ENCODE data around the gene HTR3E.

GRCh38 chr3:184126006-184126405, 29.1 kb downstream of the HTR3E start:
- TF ChIP-seq, protein P1, sequence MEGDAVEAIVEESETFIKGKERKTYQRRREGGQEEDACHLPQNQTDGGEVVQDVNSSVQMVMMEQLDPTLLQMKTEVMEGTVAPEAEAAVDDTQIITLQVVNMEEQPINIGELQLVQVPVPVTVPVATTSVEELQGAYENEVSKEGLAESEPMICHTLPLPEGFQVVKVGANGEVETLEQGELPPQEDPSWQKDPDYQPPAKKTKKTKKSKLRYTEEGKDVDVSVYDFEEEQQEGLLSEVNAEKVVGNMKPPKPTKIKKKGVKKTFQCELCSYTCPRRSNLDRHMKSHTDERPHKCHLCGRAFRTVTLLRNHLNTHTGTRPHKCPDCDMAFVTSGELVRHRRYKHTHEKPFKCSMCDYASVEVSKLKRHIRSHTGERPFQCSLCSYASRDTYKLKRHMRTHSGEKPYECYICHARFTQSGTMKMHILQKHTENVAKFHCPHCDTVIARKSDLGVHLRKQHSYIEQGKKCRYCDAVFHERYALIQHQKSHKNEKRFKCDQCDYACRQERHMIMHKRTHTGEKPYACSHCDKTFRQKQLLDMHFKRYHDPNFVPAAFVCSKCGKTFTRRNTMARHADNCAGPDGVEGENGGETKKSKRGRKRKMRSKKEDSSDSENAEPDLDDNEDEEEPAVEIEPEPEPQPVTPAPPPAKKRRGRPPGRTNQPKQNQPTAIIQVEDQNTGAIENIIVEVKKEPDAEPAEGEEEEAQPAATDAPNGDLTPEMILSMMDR (IDR thresholded peaks at IDR 0.05; ENCODE audit: low read depth, low read length, poor library complexity, severe bottlenecking) = no peak
- TF ChIP-seq EZH2phosphoT487 (IDR thresholded peaks at IDR 0.05; ENCODE audit: borderline replicate concordance, low read length) = no peak

All from DOHH2 (cell line).